Cardiac muscle cell (in vitro differentiated cells and primary cell): ENCODE data around the gene LARGE1. TPM values are rescaled to one million over a fixed set of nuclear protein-coding genes. Genes with fewer than 3 reads are reported as not detected.

ENCODE experiments used
- DNase-seq, 2 donors: peaks; one replicate each; pipeline versions ENCODE4 v3.0.0 to v3.0.0-alpha.2; 2010 to 2017; ENCODE audit warnings: low read depth in 1 of 2, low spot score in 1 of 2
- H3K27ac ChIP-seq: fragments of 200-600 bp; sonication (generic); 2 replicates; pipeline ENCODE4 v1.5.1; 2016
- H3K27me3 ChIP-seq: fragments of 200-600 bp; sonication (generic); 2 replicates; pipeline ENCODE4 v1.6.0; 2016; ENCODE audit warnings: control low read depth
- H3K36me3 ChIP-seq: fragments of 200-600 bp; sonication (generic); 2 replicates; pipeline ENCODE4 v1.5.1; 2016; ENCODE audit warnings: control low read depth
- H3K4me1 ChIP-seq: fragments of 200-600 bp; sonication (generic); 2 replicates; pipeline ENCODE4 v1.8.1; 2017; ENCODE audit warnings: low read depth, mild to moderate bottlenecking, mixed run types
- H3K4me3 ChIP-seq: fragments of 200-600 bp; sonication (generic); 2 replicates; pipeline ENCODE4 v1.5.1; 2016; ENCODE audit warnings: mild to moderate bottlenecking
- H3K9me3 ChIP-seq: fragments of 200-600 bp; sonication (generic); 2 replicates; pipeline ENCODE4 v1.5.1; 2017; ENCODE audit warnings: low read depth, mild to moderate bottlenecking, control low read depth
- CTCF ChIP-seq: IDR thresholded peaks from 2 replicates; pipeline ENCODE4 v1.5.1; 2012; ENCODE audit warnings: low read depth, mild to moderate bottlenecking, low read length
- polyA plus RNA-seq: library from polyadenylated mRNA; unstranded; fragments of >200 nt; fragmentation: Nextera tagmentation; extraction: Ambion mirVana; gene quantifications from 2 replicates; pipeline ENCODE4 v1.2.1, GENCODE V29; 2016
- total RNA-seq: library from RNA; depleted of rRNA; stranded (reverse); fragments of >200 nt; gene quantifications from 2 replicates; pipeline ENCODE4 v1.2.3, GENCODE V29; 2016

LARGE1 gene
- total and polyA plus RNA-seq, 2 experiments from 2014 or later = 18.4 to 34.3 TPM

- no peaks in the 10 kb centered on the region for H3K9me3 ChIP-seq
- no peaks in the 10 kb centered on the region for H3K27me3 ChIP-seq
- peaks cover 20% of the 10 kb centered on the region for H3K4me1 ChIP-seq
- no peak overlapping the region for H3K4me3 ChIP-seq
- no peak for DNase-seq
- no peak overlapping the region for H3K27ac ChIP-seq
- no peak for TF ChIP-seq CTCF
- H3K36me3 ChIP-seq = no peaks in the 10 kb centered on the region
These were observed 465.2 kb downstream of the LARGE1 start for GRCh38 chr22:33455036-33455435.

GRCh38 chr22:33451866-33452469, 468.3 kb downstream of the LARGE1 start:
- Histone ChIP-seq H3K27ac (peak overlapping the region; percentile 40), H3K9me3 (no peaks in the 10 kb centered on the region), H3K27me3 (no peaks in the 10 kb centered on the region), H3K36me3 (no peaks in the 10 kb centered on the region), H3K4me1 (peaks cover 16% of the 10 kb centered on the region), H3K4me3 (no peak overlapping the region)
- peak in 1 of 2 donors; percentile 20 for DNase-seq
- no peak for TF ChIP-seq CTCF

- Histone ChIP-seq H3K4me1 (peaks cover 16% of the 10 kb centered on the region), H3K27me3 (no peaks in the 10 kb centered on the region), H3K27ac (no peak overlapping the region), H3K9me3 (no peaks in the 10 kb centered on the region), H3K4me3 (no peak overlapping the region), H3K36me3 (no peaks in the 10 kb centered on the region)
- peak in 1 of 2 donors; percentile 19 for DNase-seq
- no peak for TF ChIP-seq CTCF
These were observed 469.5 kb downstream of the LARGE1 start for GRCh38 chr22:33450756-33451155.

DNA sequence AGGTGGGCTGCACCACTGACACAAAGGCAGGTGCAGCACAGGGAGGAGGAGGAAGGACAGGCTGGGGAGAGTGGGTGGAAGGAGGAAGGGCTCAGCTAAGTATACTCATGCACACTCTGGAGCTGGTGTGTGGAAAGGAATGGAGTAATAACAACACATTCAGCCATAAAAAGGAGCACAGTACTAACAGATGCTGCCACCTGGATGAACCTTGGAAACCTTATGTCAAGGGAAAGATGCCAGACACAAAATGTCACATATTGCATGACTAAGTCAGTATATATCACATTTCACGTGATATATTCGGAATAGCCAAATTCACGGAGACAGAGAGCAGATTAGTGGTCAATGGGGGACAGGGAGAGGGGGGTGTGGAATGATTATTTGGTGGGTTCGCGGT, 472.5 kb downstream of the LARGE1 start:
- H3K9me3 ChIP-seq = no peaks in the 10 kb centered on the region
- no peak for TF ChIP-seq CTCF
- no peak for DNase-seq
- H3K27ac ChIP-seq = no peak overlapping the region
- H3K36me3 ChIP-seq = no peaks in the 10 kb centered on the region
- H3K27me3 ChIP-seq = no peaks in the 10 kb centered on the region
- no peak overlapping the region for H3K4me3 ChIP-seq
- H3K4me1 ChIP-seq = peaks cover 10% of the 10 kb centered on the region

- no peaks in the 10 kb centered on the region for H3K4me1 ChIP-seq
- DNase-seq = no peak
- H3K36me3 ChIP-seq = no peaks in the 10 kb centered on the region
- no peak overlapping the region for H3K27ac ChIP-seq
- no peaks in the 10 kb centered on the region for H3K27me3 ChIP-seq
- H3K9me3 ChIP-seq = no peaks in the 10 kb centered on the region
- H3K4me3 ChIP-seq = no peak overlapping the region
- TF ChIP-seq CTCF = no peak
These were observed 476.6 kb downstream of the LARGE1 start for GRCh38 chr22:33443683-33444082.
